Measurements from ENCODE around the gene MAPK13. TPM values are rescaled to one million over a fixed set of nuclear protein-coding genes. Genes with fewer than 3 reads are reported as not detected.
A peak's percentile ranks its signal among the peaks of the same experiment; 100 is the strongest.

MAPK13 gene
- total and polyA plus RNA-seq, 4 experiments from 2014 or later, result 29.1 to 36.8 (median 30.0) TPM

- Mint-ChIP-seq H3K4me1 (peaks cover 75 to 97% (median 85%) of the 10 kb centered on the region in 4 donors), H3K36me3 (peaks cover 2 to 16% of the 10 kb centered on the region in 2 donors), H3K27me3 (no peaks in the 10 kb centered on the region), H3K9me3 (no peaks in the 10 kb centered on the region), H3K4me3 (peak overlapping the region in 7 of 8 donors; percentile 15 to 88 (median 72)), H3K27ac (peak overlapping the region; percentile 96 to 99 (median 97))
- H3K4me3 ChIP-seq (ENCODE audit: low read length in 2 of 2), result no peak overlapping the region
- H3K27me3 ChIP-seq (ENCODE audit: insufficient read depth, low read length), result no peaks in the 10 kb centered on the region
- H3K4me1 ChIP-seq (ENCODE audit: insufficient read depth, low read length), result peaks cover 100% of the 10 kb centered on the region
- POLR2A ChIA-PET (ENCODE audit: partially characterized antibody), result interaction anchor here (1.7 to 2.2 kb wide), 3 partner anchors 9 to 80 kb away, joined by 5 to 10 read pairs (median 10); no protein-coding TSS in a partner anchor
- no peaks in the 10 kb centered on the region for H3K9me3 ChIP-seq (ENCODE audit: control insufficient read depth in 1 of 2, low read length in 2 of 2)
- intact Hi-C loops (cut with micrococcal nuclease), result loop anchor here (1.0 to 2.0 kb wide), 2 partner anchors 9 to 13 kb away; partner anchors contain the start of gene MAPK13
- CTCF ChIA-PET (ENCODE audit: partially characterized antibody), result interaction anchor here (1.2 to 9.3 kb wide), 3 partner anchors 8 to 23 kb away, joined by 4 to 70 read pairs (median 10); no protein-coding TSS in a partner anchor
- no peak for DNase-seq
- no peaks in the 10 kb centered on the region for H3K36me3 ChIP-seq (ENCODE audit: insufficient read depth, low read length)
- peak overlapping the region; percentile 90 for H3K27ac ChIP-seq (ENCODE audit: low read depth, low read length)
Observed at GRCh38 chr6:36117658-36118549, 12.4 kb upstream of the MAPK13 start.

GRCh38 chr6:36118550-36119107, 11.7 kb upstream of the MAPK13 start:
- CTCF ChIA-PET (ENCODE audit: partially characterized antibody), result interaction anchor here (0.9 to 9.3 kb wide), 5 partner anchors 9 to 90 kb away, joined by 3 to 70 read pairs (median 4); no protein-coding TSS in a partner anchor
- Histone ChIP-seq H3K4me1 (ENCODE audit: insufficient read depth, low read length) (peaks cover 100% of the 10 kb centered on the region), H3K36me3 (ENCODE audit: insufficient read depth, low read length) (no peaks in the 10 kb centered on the region), H3K27me3 (ENCODE audit: insufficient read depth, low read length) (no peaks in the 10 kb centered on the region), H3K9me3 (ENCODE audit: control insufficient read depth in 1 of 2, low read length in 2 of 2) (no peaks in the 10 kb centered on the region), H3K4me3 (ENCODE audit: low read length in 2 of 2) (no peak overlapping the region), H3K27ac (ENCODE audit: low read depth, low read length) (peak overlapping the region; percentile 90)
- Mint-ChIP-seq H3K36me3 (peaks cover 2 to 16% of the 10 kb centered on the region in 2 donors), H3K27me3 (no peaks in the 10 kb centered on the region), H3K9me3 (no peaks in the 10 kb centered on the region), H3K4me3 (peak overlapping the region in 7 of 8 donors; percentile 33 to 88 (median 72)), H3K27ac (peak overlapping the region; percentile 96 to 99 (median 97)), H3K4me1 (peaks cover 79 to 97% (median 88%) of the 10 kb centered on the region in 4 donors)
- POLR2A ChIA-PET (ENCODE audit: partially characterized antibody), result interaction anchor here (0.8 to 2.2 kb wide), 6 partner anchors 10 to 91 kb away, joined by 3 to 10 read pairs (median 4); partner anchors contain the start of gene MAPK14
- peak; percentile 51 to 95 (median 63) for DNase-seq
- intact Hi-C loops (cut with micrococcal nuclease), result loop anchor here (1.0 kb wide), 1 partner anchor 9 kb away; no protein-coding TSS in a partner anchor

GRCh38 chr6:36119209-36119608, 11.1 kb upstream of the MAPK13 start:
- Histone ChIP-seq H3K9me3 (ENCODE audit: control insufficient read depth in 1 of 2, low read length in 2 of 2) (no peaks in the 10 kb centered on the region), H3K27ac (ENCODE audit: low read depth, low read length) (peak overlapping the region; percentile 90), H3K27me3 (ENCODE audit: insufficient read depth, low read length) (no peaks in the 10 kb centered on the region), H3K36me3 (ENCODE audit: insufficient read depth, low read length) (no peaks in the 10 kb centered on the region), H3K4me1 (ENCODE audit: insufficient read depth, low read length) (peaks cover 98% of the 10 kb centered on the region), H3K4me3 (ENCODE audit: low read length in 2 of 2) (no peak overlapping the region)
- no peaks in the 10 kb centered on the region for H3K27me3 Mint-ChIP-seq
- CTCF ChIA-PET (ENCODE audit: partially characterized antibody), result interaction anchor here (0.7 to 9.3 kb wide), 5 partner anchors 9 to 90 kb away, joined by 3 to 70 read pairs (median 4); no protein-coding TSS in a partner anchor
- peaks cover 3 to 16% of the 10 kb centered on the region in 2 donors for H3K36me3 Mint-ChIP-seq
- DNase-seq, result no peak
- POLR2A ChIA-PET (ENCODE audit: partially characterized antibody), result interaction anchor here (0.6 to 2.0 kb wide), 6 partner anchors 12 to 91 kb away, joined by 3 to 10 read pairs (median 4); partner anchors contain the start of gene MAPK14
- H3K27ac Mint-ChIP-seq, result peak overlapping the region; percentile 96 to 99 (median 97)
- H3K4me1 Mint-ChIP-seq, result peaks cover 77 to 97% (median 88%) of the 10 kb centered on the region in 4 donors
- intact Hi-C loops (cut with micrococcal nuclease), result no loop called here
- H3K9me3 Mint-ChIP-seq, result no peaks in the 10 kb centered on the region
- H3K4me3 Mint-ChIP-seq, result peak overlapping the region in 4 of 8 donors; percentile 72 to 88 (median 78)

- Mint-ChIP-seq H3K36me3 (peaks cover 1 to 16% of the 10 kb centered on the region in 2 donors), H3K4me1 (peaks cover 75 to 97% (median 87%) of the 10 kb centered on the region in 4 donors), H3K27ac (peak overlapping the region; percentile 96 to 99 (median 97)), H3K4me3 (peak overlapping the region in 7 of 8 donors; percentile 77 to 88 (median 84)), H3K9me3 (no peaks in the 10 kb centered on the region), H3K27me3 (no peaks in the 10 kb centered on the region)
- Histone ChIP-seq H3K4me3 (ENCODE audit: low read length in 2 of 2) (peak overlapping the region in 1 of 2 donors; percentile 59), H3K27me3 (ENCODE audit: insufficient read depth, low read length) (no peaks in the 10 kb centered on the region), H3K9me3 (ENCODE audit: control insufficient read depth in 1 of 2, low read length in 2 of 2) (no peaks in the 10 kb centered on the region), H3K36me3 (ENCODE audit: insufficient read depth, low read length) (no peaks in the 10 kb centered on the region), H3K4me1 (ENCODE audit: insufficient read depth, low read length) (peaks cover 96% of the 10 kb centered on the region), H3K27ac (ENCODE audit: low read depth, low read length) (peak overlapping the region; percentile 90)
- no peak for DNase-seq
- intact Hi-C loops (cut with micrococcal nuclease), result loop anchor here (1.0 to 5.0 kb wide), 3 partner anchors 25 to 182 kb away; partner anchors contain the start of gene MAPK14
- CTCF ChIA-PET (ENCODE audit: partially characterized antibody), result interaction anchor here (0.7 to 9.3 kb wide), 12 partner anchors 10 to 182 kb away, joined by 3 to 70 read pairs (median 8); partner anchors contain the start of genes MAPK13 and MAPK14
- POLR2A ChIA-PET (ENCODE audit: partially characterized antibody), result interaction anchor here (0.6 to 4.8 kb wide), 20 partner anchors 8 to 1314 kb away, joined by 3 to 93 read pairs (median 6); partner anchors contain the start of genes BRPF3, CMTR1, MAPK13 and MAPK14
Observed at GRCh38 chr6:36120018-36120417, 10.3 kb upstream of the MAPK13 start.

GRCh38 chr6:36120539-36120938, 9.8 kb upstream of the MAPK13 start:
- DNase-seq, result peak; percentile 75 to 91 (median 76)
- Mint-ChIP-seq H3K4me1 (peaks cover 74 to 97% (median 87%) of the 10 kb centered on the region in 4 donors), H3K27ac (peak overlapping the region; percentile 96 to 99 (median 97)), H3K9me3 (no peaks in the 10 kb centered on the region), H3K36me3 (peaks cover 1 to 16% of the 10 kb centered on the region in 2 donors), H3K4me3 (peak overlapping the region; percentile 77 to 88 (median 84)), H3K27me3 (no peaks in the 10 kb centered on the region)
- H3K9me3 ChIP-seq (ENCODE audit: control insufficient read depth in 1 of 2, low read length in 2 of 2), result no peaks in the 10 kb centered on the region
- H3K27ac ChIP-seq (ENCODE audit: low read depth, low read length), result peak overlapping the region; percentile 90
- peaks cover 93% of the 10 kb centered on the region for H3K4me1 ChIP-seq (ENCODE audit: insufficient read depth, low read length)
- intact Hi-C loops (cut with micrococcal nuclease), result loop anchor here (1.0 to 5.0 kb wide), 3 partner anchors 26 to 182 kb away; partner anchors contain the start of gene MAPK14
- no peaks in the 10 kb centered on the region for H3K27me3 ChIP-seq (ENCODE audit: insufficient read depth, low read length)
- peak overlapping the region; percentile 21 to 59 for H3K4me3 ChIP-seq (ENCODE audit: low read length in 2 of 2)
- CTCF ChIA-PET (ENCODE audit: partially characterized antibody), result interaction anchor here (0.7 to 9.3 kb wide), 16 partner anchors 10 to 238 kb away, joined by 3 to 70 read pairs (median 6); partner anchors contain the start of genes MAPK13 and MAPK14
- POLR2A ChIA-PET (ENCODE audit: partially characterized antibody), result interaction anchor here (0.6 to 4.8 kb wide), 19 partner anchors 9 to 1313 kb away, joined by 3 to 93 read pairs (median 7); partner anchors contain the start of genes BRPF3, CMTR1, MAPK13 and MAPK14
- no peaks in the 10 kb centered on the region for H3K36me3 ChIP-seq (ENCODE audit: insufficient read depth, low read length)

All from CD4-positive, alpha-beta memory T cell (primary cell).